Ascending aorta (tissue), 2 donors: ENCODE measurements around the gene CHN2. TPM values are rescaled to one million over a fixed set of nuclear protein-coding genes. Genes with fewer than 3 reads are reported as not detected.

ENCODE experiments used
- DNase-seq, 2 donors: peaks; one replicate each; pipeline ENCODE4 v3.0.0-alpha.2; 2019; ENCODE audit warnings: low spot score in 2 of 2
- H3K27ac ChIP-seq, 2 donors: fragments of 200-600 bp; sonication (generic); one replicate each; pipeline ENCODE4 v1.5.1; 2016 to 2017; ENCODE audit warnings: mild to moderate bottlenecking in 1 of 2
- H3K27me3 ChIP-seq: fragments of 200-600 bp; sonication (generic); one replicate; pipeline ENCODE4 v1.5.1; 2017
- H3K36me3 ChIP-seq, 2 donors: fragments of 200-600 bp; sonication (generic); one replicate each; pipeline ENCODE4 v1.5.1; 2016
- H3K4me1 ChIP-seq, 2 donors: fragments of 200-600 bp; sonication (generic); one replicate each; pipeline ENCODE4 v1.5.1; 2016 to 2017; ENCODE audit warnings: mild to moderate bottlenecking in 1 of 2
- H3K4me3 ChIP-seq, 2 donors: fragments of 200-600 bp; sonication (generic); one replicate each; pipeline ENCODE4 v1.5.1; 2016 to 2017; ENCODE audit warnings: mild to moderate bottlenecking in 1 of 2
- H3K9me3 ChIP-seq, 2 donors: fragments of 200-600 bp; sonication (generic); one replicate each; pipeline ENCODE4 v1.5.1; 2016
- CTCF ChIP-seq, 3 experiments: fragments of 200-600 bp in 2 of 3; fragments of 450-650 bp in 1 of 3; sonication (generic) in 2 of 3; IDR thresholded peaks; one replicate each; pipeline ENCODE4 v1.5.1; 2016 to 2019; ENCODE audit warnings: antibody characterized with exemption in 3 of 3, mild to moderate bottlenecking in 1 of 3, moderate library complexity in 1 of 3
- intact Hi-C: fragments of 100-400 bp; cut with DNase I; formaldehyde crosslinking; loops from one replicate; pipeline ENCODE4 v1.15.1; 2023
- total RNA-seq: library from RNA; depleted of rRNA; stranded (reverse); fragments of >200 nt; gene quantifications from one replicate; pipeline ENCODE4 v1.1.0, GENCODE V29; 2016

The CHN2 gene
- total RNA-seq, 1 donor from 2014 or later: 8.7 TPM

DNA sequence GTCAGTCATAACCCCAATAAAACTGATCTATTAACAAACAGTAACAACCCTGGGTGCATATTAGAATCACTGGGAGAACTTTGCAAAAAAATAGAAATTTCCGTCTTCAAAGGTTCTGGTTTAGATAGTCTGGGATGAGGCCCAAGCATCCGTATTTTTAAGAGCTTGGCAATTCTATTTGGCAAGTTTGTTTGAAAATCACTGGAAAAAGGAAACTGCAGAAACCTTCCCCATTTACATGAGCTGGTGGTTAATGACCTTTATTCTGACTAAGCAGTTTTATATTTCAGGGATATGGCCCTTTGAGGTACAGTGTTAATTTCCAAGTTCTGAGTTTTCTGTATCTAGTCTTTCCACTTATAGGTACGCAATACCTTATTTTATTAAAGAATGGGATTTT lies 253.3 kb downstream of the CHN2 start:
- TF ChIP-seq CTCF (IDR thresholded peaks at IDR 0.05): no peak
- no peaks in the 10 kb centered on the region for H3K9me3 ChIP-seq
- H3K36me3 ChIP-seq: no peaks in the 10 kb centered on the region
- no peaks in the 10 kb centered on the region for H3K4me1 ChIP-seq
- H3K27me3 ChIP-seq: no peaks in the 10 kb centered on the region
- intact Hi-C loops: no loop called here
- DNase-seq: no peak
- no peak overlapping the region for H3K4me3 ChIP-seq
- no peak overlapping the region for H3K27ac ChIP-seq

GRCh38 chr7:29449569-29450260 lies 255.1 kb downstream of the CHN2 start:
- Histone ChIP-seq H3K9me3 (no peaks in the 10 kb centered on the region), H3K27me3 (no peaks in the 10 kb centered on the region), H3K27ac (no peak overlapping the region), H3K4me3 (no peak overlapping the region), H3K36me3 (no peaks in the 10 kb centered on the region), H3K4me1 (no peaks in the 10 kb centered on the region)
- intact Hi-C loops: no loop called here
- TF ChIP-seq CTCF (IDR thresholded peaks at IDR 0.05): no peak
- DNase-seq: no peak

DNA sequence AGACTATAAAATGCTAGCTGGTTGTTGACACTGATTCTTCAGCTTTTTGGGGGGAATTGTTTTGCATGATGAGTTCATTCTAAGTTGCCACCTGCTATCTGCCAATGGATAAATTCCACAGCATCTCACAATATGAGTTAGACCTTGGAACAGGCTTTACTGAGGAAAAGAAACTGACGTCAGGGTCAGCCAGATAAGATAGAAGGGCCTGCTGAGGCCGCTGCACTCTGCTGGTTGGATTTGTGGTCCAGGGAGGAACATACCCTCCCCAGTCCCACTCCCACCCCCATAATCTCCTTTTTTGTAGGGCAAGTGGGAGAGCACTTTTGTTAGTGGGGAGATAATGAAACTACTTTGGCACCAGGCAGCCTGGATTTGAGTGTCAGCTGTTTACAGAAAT lies 258.4 kb downstream of the CHN2 start:
- intact Hi-C loops: no loop called here
- DNase-seq: no peak
- no peaks in the 10 kb centered on the region for H3K27me3 ChIP-seq
- H3K4me3 ChIP-seq: no peak overlapping the region
- no peaks in the 10 kb centered on the region for H3K9me3 ChIP-seq
- no peak for TF ChIP-seq CTCF (IDR thresholded peaks at IDR 0.05)
- no peak overlapping the region for H3K27ac ChIP-seq
- H3K4me1 ChIP-seq: no peaks in the 10 kb centered on the region
- no peaks in the 10 kb centered on the region for H3K36me3 ChIP-seq

DNA sequence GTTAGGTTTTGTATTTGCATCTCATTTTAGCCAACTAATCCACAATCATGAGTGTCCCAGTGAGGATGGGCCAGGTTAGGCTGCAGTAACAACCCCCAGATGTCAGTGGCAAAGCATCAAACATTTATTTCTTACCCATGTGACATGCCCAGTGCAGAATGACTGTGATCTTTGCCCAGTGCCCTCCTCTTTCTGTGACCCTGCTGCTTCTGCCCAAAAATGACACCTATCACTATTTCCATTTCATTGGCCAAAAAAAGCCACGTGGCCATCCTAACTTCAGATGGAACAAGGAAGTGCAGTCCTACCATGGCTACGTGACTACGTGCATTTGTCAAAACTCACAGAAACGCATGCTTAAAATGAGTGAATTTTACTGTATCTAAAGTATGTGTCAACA lies 259.9 kb downstream of the CHN2 start:
- no peaks in the 10 kb centered on the region for H3K4me1 ChIP-seq
- no peaks in the 10 kb centered on the region for H3K9me3 ChIP-seq
- H3K36me3 ChIP-seq: no peaks in the 10 kb centered on the region
- H3K27me3 ChIP-seq: no peaks in the 10 kb centered on the region
- no peak for DNase-seq
- intact Hi-C loops: no loop called here
- no peak for TF ChIP-seq CTCF (IDR thresholded peaks at IDR 0.05)
- no peak overlapping the region for H3K27ac ChIP-seq
- H3K4me3 ChIP-seq: no peak overlapping the region

DNA sequence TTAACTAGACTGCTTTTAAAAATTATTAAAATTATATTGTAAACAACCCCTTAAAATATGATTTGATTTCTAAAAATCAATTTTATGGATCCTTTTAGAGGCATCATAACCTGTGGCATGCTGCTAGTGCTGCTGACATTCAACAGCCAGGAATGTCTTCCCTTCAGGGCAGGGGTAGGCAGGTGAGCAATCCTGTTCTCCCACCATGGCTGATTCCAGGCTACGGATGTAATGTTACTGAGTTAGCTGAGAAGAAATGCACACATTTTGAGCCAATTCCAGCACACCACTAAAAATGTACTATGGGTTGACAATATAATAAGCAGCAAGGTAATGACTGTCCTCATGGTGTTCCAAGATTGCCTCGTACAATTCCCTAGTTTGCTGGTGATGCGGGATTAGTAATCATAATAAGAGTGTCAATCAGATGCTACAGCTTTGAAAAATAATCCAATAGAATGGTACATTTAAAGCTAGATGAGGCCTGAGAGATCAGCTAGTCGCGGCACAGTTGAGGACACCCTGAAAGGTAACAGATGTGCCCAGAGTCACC lies 260.4 kb downstream of the CHN2 start:
- intact Hi-C loops: no loop called here
- Histone ChIP-seq H3K36me3 (no peaks in the 10 kb centered on the region), H3K4me1 (no peaks in the 10 kb centered on the region), H3K9me3 (no peaks in the 10 kb centered on the region), H3K4me3 (no peak overlapping the region), H3K27ac (no peak overlapping the region), H3K27me3 (no peaks in the 10 kb centered on the region)
- DNase-seq: no peak
- no peak for TF ChIP-seq CTCF (IDR thresholded peaks at IDR 0.05)
